ENCODE results near the gene UNKL.

The UNKL gene

DNA sequence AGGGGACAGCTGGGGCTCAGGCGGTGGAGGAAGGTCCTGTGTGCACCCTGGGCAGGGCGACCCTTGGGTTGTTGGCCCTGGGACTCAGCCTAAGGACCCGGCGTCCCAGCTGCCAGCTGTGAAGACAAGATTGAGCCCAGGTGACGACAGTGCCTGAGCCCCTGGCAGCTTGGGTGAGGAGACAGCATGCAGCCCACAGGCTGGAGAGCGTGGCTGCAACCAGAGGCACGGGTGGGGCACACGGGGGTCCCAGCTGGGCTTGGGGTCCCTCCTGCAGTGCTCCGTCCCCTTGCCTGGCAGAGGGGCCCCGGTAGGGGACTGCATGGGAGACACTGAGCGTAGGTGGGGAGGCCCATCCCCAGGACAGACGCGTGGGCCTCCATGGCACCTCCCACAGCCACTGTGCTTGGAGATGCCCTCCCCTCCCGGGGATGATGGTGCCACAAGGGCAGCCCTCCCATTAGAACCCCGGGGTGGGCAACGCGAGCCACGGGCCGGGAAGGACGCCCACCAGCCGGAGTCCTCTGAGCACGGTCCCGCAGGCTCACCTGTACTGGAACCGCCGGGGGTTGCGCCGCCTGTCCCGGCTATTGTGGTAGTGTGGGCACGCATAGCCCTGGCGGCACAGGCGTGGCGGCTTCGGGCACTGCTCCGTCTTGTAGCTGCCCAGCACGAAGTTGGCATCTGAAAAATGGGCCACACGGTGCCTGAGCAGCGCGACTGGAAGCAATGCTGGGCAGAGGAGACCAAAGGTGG, 15.5 kb downstream of the UNKL start:
- no peak for DNase-seq

DNA sequence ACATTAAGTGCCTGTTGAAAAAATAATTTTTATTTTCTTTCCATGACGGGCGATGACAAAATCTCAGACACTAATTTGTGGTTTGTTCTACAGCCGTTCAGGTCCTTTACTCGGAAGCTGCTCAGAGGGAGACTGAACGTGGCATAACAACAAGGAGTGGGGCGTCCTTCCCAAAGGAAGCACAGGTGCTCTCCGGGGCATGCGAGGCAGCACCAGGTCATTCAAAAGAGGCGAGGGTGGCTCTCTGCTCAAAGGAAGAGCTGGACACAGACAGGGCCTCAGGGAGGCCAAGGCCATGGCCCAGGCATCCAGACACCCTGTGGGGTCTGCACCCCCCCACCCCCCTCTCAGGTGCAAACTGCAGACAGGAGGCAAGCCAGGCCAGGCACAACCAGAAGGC, 16.2 kb downstream of the UNKL start:
- DNase-seq, result no peak

GRCh38 chr16:1397779-1398178, 16.7 kb downstream of the UNKL start:
- no peak for DNase-seq

- no peak for DNase-seq
Observed at GRCh38 chr16:1395444-1396031, 19.0 kb downstream of the UNKL start.

DNA sequence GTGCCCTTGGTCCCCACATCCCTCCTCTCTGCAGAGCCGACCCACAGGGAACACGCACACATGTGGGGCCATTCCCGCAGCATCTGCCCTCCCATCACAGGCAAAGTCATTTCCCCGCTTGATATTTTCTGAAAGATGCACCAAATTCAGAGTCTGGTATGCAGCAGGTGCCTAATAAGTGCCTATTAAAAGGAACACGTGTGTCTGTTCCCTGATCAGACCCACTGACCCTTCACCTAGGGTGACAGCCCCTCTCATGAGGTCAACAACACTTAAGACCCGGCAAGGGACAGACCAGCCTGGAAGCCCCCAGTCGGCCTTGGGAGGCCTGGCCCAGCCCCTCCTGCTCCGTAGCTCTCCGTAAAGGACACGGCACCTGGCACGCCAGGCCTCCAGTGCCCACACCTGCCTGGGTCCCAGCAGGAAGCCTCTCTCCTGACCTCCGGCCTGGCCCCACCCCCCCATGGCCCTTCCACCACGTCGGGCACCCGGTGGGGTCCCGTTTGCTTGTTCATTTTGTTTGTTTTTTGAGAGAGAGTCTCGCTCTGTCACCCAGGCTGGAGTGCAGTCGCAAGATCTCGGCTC, 20.0 kb downstream of the UNKL start:
- DNase-seq, result no peak

DNA sequence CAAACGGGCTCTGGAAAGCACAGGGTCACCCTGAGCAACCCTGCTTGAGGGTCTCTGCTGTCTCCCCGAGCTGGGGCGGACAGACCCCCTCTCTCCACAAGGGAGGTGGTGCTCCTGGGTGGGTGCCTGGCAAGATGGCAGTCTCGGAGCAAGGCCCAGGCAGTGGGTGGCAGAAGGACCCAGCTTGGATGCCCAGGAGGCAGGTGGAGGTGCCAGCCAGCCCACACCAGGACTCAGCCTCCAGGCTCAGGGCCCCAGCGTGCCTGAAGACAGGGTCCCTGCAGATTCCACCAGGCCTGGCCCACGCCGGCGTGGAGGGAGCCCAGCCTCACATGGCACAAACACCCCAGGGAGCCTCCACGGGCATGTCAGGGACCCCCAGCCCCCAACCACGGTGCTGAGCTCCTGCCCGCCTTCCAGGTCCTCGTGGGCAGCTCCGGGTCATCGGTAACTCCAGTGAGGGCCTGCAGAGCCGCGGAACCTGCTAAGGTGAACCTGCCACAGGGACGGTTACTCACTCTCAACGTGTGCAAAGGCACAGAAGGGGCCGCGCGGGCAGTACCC, 20.8 kb downstream of the UNKL start:
- DNase-seq, result no peak

DNA sequence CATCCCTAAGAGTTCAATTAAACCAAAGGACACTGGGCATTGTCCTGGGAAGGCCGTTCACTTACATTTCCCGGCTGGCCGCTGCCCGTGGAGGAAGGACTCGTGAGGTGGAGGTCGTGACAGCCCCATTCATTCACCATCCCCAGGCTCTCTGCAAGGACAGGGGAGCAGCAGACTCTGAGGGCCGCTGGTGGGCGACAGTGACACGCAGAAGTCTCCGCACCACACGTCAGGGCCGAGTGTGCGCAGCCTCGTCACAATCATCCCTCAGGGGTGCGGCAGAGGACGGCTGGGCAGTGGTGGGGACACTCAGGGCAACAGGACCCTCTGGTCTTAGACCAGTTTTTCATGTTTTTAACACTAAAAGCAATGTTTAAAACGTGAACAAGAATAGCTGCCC, 21.7 kb downstream of the UNKL start:
- DNase-seq, result no peak

GRCh38 chr16:1390239-1390779, 24.2 kb downstream of the UNKL start:
- no peak for DNase-seq

DNA sequence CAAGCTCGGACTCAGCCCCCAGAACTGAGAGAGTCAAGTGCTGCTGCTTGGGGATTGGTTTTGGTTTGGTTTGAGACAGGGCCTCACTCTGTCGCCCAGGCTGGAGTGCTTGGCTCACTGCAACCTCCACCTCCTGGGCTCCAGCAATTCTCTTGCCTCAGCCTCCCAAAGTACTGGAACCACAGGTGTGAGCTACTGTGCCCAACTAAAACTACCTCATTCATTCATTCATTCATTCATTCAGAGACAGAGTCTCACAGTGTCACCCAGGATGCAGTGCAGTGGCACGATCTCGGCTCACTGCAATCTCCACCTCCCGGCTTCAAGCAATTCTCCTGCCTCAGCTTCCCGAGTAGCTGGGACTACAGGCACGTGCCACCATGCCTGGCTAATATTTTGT, 24.7 kb downstream of the UNKL start:
- DNase-seq, result no peak

GRCh38 chr16:1387331-1387730, 27.2 kb downstream of the UNKL start:
- DNase-seq, result no peak

GRCh38 chr16:1385232-1385631, 29.3 kb downstream of the UNKL start:
- no peak for DNase-seq

DNA sequence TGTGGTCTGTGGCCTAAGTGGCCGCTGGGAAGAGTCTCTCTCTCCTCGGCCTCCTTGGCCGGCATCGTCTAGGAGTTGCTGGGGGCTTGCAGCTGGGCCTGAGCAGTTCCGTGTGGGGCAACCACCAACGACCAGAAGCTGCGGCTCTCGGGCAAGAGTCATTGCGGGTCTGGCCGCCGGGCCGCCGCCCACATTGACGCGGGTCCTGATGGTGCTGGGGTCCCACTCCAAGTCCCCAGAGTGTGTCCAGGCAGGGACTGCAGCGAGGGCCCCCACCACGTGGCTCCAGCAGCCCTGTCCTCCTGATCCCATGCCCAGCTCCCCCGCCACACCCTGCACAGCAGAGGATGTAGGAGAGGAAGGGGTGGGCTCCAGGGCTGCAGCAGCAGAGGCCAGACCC, 30.9 kb downstream of the UNKL start:
- DNase-seq, result no peak

- no peak for DNase-seq
Observed at GRCh38 chr16:1381612-1382406, 32.7 kb downstream of the UNKL start.

GRCh38 chr16:1380195-1380594, 34.3 kb downstream of the UNKL start:
- no peak for DNase-seq

DNA sequence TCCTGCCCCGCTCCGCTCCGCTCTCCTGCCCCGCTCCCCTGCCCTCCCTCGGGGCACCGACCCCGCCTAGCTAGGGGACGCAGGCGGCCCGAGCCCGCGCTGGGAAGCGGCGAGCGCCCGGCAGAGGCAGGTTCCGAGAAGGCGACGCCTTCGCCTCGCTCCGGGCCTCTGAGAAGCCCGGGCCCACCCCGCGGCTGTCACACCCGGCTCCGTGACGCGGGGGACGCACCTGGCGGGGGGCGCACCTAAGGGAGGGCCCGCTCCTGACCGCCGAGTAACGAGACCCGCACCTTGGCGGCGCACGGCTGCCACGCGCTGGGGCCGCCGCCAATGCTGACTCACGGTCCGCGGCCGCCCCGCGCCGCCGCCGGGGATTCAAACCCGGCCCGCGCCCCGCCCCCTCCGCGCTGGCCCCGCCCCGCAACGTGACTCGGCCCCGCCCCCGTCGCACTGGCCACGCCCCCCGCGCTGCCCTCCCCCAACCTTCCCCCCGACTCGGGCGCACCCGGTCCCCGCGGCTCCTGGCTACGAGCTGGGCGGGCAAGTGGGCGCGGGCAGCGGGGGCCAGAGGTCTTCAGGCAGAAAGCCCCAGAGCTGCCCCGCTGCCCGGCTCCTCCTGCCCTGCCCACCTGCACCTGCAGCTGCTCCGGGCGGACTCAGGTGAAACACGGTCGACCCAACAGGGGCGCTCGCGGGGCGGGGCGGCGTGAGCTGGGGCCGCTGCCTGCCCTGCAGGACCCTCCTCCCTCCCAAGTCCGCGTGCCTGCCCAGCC, 35.0 kb downstream of the UNKL start:
- peak; percentile 84 for DNase-seq

DNA sequence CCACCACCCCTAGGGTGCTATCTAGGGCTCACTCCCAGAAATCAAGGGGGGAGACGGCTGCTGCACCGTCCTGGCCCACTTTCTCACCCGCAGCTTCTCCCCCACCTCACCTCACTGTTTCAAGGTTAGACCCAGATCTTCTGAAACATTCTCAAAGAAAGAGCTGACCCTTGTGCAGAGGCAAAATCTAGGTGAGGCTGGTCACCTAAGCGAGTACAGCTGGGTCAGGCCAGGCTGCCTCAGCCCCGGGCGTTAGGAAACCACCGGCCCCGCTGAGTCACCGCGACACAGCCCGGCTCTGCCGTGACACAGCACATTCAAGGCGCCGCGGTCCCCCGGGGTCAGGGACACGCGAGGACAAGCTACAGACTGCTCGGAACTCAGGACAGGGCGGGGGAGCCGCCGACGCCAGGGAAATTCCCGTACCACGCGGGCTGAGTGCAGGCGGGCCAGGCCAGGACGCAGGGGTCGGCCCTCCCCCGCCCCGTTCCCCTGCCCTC, 35.6 kb downstream of the UNKL start:
- peak; percentile 81 for DNase-seq

GRCh38 chr16:1378087-1378803, 36.3 kb downstream of the UNKL start:
- no peak for DNase-seq

GRCh38 chr16:1377406-1378010, 37.0 kb downstream of the UNKL start:
- DNase-seq, result no peak

- no peak for DNase-seq
Observed at GRCh38 chr16:1375741-1376410, 38.6 kb downstream of the UNKL start.

GRCh38 chr16:1375298-1375640, 39.2 kb downstream of the UNKL start:
- no peak for DNase-seq

Measured in stimulated activated CD8-positive, alpha-beta memory T cell treated with anti-CD3 and anti-CD28 coated beads, Interleukin-4, amount 100 ng/mL, for 48 hours (primary cell).